ENCODE measurements around the gene ZNRF4. TPM values are rescaled to one million over a fixed set of nuclear protein-coding genes. Genes with fewer than 3 reads are reported as not detected.

The ZNRF4 gene
- total and polyA plus RNA-seq, 9 of the 15 experiments (the other 6 are each of a cell fraction or from before 2014, with no cell fraction given), result not detected

DNA sequence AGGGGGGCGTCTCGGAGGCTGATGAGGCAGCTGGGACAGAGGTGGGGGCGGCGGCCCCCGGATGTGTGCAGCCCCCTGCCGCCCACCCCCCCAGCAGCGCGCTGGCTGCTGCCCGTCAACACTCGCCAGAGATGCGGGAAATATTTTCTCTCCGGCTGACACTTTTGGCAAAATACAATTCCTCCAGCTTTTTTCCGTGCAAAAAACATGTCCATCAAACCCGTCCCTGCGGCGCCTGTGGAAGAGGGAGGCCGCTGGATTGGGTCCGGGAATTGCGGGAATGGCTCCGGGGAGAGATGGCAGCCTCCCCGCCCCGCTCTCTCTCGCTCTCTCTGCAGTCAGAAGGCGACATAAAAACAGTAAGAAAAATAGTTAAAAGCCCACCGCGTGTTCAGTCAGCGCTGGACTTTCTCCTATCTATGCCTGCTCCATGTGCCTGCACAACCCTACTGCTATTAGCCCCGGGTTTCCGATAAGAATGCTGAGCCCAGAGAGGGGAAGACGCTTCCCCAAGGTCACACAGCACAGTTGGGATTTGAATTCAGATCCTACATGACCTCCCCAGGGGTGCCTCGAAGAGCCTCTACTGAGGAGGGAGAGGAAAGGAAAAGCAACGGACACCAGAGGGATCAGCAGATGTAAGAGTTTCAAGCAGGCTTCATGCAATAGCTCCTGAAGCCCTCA lies 23.2 kb downstream of the ZNRF4 start (continued):
- TF ChIP-seq RCOR1 (IDR thresholded peaks at IDR 0.05; ENCODE audit: borderline replicate concordance in 1 of 2, low read depth in 2 of 2, low read length in 2 of 2) (0 out of 4 replicates have a peak, but pooled peaks of 1 of the 2 experiments have one; percentile 21), TFAM (CRISPR knock-in tag; conservative IDR thresholded peaks at IDR 0.05) (no peak), KDM1A (IDR thresholded peaks at IDR 0.05) (peak; percentile 55 to 68), FOS (IDR thresholded peaks at IDR 0.05; ENCODE audit: extremely low read depth, insufficient read length) (no peak), PTBP1 (IDR thresholded peaks at IDR 0.05; ENCODE audit: low read depth, low read length) (0 out of 2 replicates have a peak, but pooled peaks have one; percentile 30), NONO (IDR thresholded peaks at IDR 0.05; ENCODE audit: low read depth in 2 of 2, low read length in 1 of 2) (no peak), CSDE1 (IDR thresholded peaks at IDR 0.05) (no peak), MCM5 (IDR thresholded peaks at IDR 0.05; ENCODE audit: low read depth) (no peak), BRF1 (IDR thresholded peaks at IDR 0.05; ENCODE audit: borderline replicate concordance, extremely low read depth, insufficient read length) (no peak), ZFPM2 (CRISPR knock-in tag; IDR thresholded peaks at IDR 0.05) (no peak), HDGF (IDR thresholded peaks at IDR 0.05) (no peak), CBX5 (IDR thresholded peaks at IDR 0.05; ENCODE audit: borderline replicate concordance, low read depth) (no peak), CHD4 (IDR thresholded peaks at IDR 0.05; ENCODE audit: insufficient read depth, insufficient replicate concordance, low read depth, low read length, poor library complexity, severe bottlenecking) (no peak), GMEB1 (CRISPR knock-in tag; IDR thresholded peaks at IDR 0.05) (no peak), ZFP36 (IDR thresholded peaks at IDR 0.05; ENCODE audit: low read depth, low read length, partially characterized antibody) (peak; percentile 70), MEF2D (tag; conservative IDR thresholded peaks at IDR 0.05; ENCODE audit: low read depth) (no peak), SPI1 (IDR thresholded peaks at IDR 0.05; ENCODE audit: borderline replicate concordance, low read depth, low read length) (no peak), ARID3A (IDR thresholded peaks at IDR 0.05; ENCODE audit: borderline replicate concordance, low read depth, low read length) (no peak), BCOR (IDR thresholded peaks at IDR 0.05) (peak; percentile 79), ZNF121 (CRISPR knock-in tag; conservative IDR thresholded peaks at IDR 0.05) (no peak), C11orf30 (IDR thresholded peaks at IDR 0.05; ENCODE audit: low read depth) (no peak)
- TF ChIP-seq, protein P1, sequence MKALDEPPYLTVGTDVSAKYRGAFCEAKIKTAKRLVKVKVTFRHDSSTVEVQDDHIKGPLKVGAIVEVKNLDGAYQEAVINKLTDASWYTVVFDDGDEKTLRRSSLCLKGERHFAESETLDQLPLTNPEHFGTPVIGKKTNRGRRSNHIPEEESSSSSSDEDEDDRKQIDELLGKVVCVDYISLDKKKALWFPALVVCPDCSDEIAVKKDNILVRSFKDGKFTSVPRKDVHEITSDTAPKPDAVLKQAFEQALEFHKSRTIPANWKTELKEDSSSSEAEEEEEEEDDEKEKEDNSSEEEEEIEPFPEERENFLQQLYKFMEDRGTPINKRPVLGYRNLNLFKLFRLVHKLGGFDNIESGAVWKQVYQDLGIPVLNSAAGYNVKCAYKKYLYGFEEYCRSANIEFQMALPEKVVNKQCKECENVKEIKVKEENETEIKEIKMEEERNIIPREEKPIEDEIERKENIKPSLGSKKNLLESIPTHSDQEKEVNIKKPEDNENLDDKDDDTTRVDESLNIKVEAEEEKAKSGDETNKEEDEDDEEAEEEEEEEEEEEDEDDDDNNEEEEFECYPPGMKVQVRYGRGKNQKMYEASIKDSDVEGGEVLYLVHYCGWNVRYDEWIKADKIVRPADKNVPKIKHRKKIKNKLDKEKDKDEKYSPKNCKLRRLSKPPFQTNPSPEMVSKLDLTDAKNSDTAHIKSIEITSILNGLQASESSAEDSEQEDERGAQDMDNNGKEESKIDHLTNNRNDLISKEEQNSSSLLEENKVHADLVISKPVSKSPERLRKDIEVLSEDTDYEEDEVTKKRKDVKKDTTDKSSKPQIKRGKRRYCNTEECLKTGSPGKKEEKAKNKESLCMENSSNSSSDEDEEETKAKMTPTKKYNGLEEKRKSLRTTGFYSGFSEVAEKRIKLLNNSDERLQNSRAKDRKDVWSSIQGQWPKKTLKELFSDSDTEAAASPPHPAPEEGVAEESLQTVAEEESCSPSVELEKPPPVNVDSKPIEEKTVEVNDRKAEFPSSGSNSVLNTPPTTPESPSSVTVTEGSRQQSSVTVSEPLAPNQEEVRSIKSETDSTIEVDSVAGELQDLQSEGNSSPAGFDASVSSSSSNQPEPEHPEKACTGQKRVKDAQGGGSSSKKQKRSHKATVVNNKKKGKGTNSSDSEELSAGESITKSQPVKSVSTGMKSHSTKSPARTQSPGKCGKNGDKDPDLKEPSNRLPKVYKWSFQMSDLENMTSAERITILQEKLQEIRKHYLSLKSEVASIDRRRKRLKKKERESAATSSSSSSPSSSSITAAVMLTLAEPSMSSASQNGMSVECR (CRISPR knock-in tag; IDR thresholded peaks at IDR 0.05), result no peak
